Upper lobe of right lung (tissue), 1 donor: Measurements from ENCODE around the gene MYO18A. TPM values are rescaled to one million over a fixed set of nuclear protein-coding genes. Genes with fewer than 3 reads are reported as not detected.
A peak's percentile ranks its signal among the peaks of the same experiment; 100 is the strongest.

ENCODE experiments used
- ATAC-seq: fragments of 200-7000 bp; cut with Tn5 transposase; one replicate; pipeline ENCODE4 v1.9.1; 2020; ENCODE audit warnings: mild to moderate bottlenecking, moderate library complexity
- DNase-seq: peaks from one replicate; pipeline ENCODE4 v3.0.0-alpha.2; 2020
- H3K27ac ChIP-seq: fragments of 200-600 bp; one replicate; pipeline ENCODE4 v1.8.0; 2022
- H3K27me3 ChIP-seq: fragments of 200-600 bp; one replicate; pipeline ENCODE4 v1.8.0; 2022; ENCODE audit warnings: mild to moderate bottlenecking
- H3K36me3 ChIP-seq: fragments of 200-600 bp; one replicate; pipeline ENCODE4 v1.8.0; 2022
- H3K4me1 ChIP-seq: fragments of 200-600 bp; one replicate; pipeline ENCODE4 v1.8.0; 2022
- H3K4me3 ChIP-seq: fragments of 200-600 bp; one replicate; pipeline ENCODE4 v1.8.0; 2022; ENCODE audit warnings: mild to moderate bottlenecking
- H3K9me3 ChIP-seq: fragments of 200-600 bp; one replicate; pipeline ENCODE4 v1.8.0; 2022
- intact Hi-C: fragments of 100-400 bp; cut with DNase I; formaldehyde crosslinking; loops from one replicate; pipeline ENCODE4 v1.11.0; 2022
- total RNA-seq: library from RNA; stranded (reverse); fragmentation: NEBNext Ultra II Directional; extraction: Animal tissue kit (Norgen Biotek cat#: 25700); gene quantifications from one replicate; pipeline ENCODE4 v1.2.1, GENCODE V29; 2021
- TF ChIP-seq, protein P1 (sequence below): fragments of 200-600 bp; IDR thresholded peaks from one replicate; pipeline ENCODE4 v1.8.0; 2022; ENCODE audit warnings: antibody characterized with exemption
- donor health status: DM: no; HTN: yes; CAD: no; lungs with severe emphysema.

The MYO18A gene
- total RNA-seq, 1 donor from 2014 or later: 51.0 TPM

DNA sequence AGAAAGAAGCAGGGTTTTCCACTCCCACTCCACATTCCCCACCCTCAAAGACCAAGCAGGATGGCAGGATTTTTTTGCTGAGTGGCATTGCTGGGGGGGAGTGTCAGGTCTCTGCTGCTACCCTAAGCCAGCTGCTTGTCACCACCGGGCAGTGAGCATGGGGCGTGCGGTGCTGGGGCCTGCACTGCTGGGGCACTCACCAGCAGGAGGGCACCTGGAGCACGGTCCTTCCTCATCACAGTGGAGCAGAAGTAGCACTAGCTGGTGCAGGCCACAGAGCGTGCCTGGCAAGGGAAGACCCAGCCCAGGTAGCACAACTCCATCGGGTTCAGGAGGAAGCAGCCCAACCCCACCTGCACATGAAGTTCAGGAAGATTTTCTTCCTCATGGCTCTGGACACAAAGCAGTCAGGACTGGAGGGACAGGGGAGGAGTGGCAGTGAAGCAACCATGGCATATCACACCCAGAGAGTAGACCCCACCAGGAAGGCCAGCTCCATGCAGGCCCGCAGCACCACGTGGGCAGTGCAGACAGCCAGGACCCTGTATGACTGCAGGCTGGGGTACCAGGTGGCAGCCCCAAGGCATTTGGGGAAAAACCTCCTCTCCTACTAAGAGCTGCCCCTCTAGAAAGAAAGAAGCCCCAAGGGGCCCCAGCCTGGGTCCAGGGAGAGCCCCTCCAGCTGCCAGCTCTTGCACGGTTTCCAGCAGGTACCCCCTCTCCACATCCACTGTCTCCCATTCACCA lies 16.7 kb upstream of the MYO18A start:
- TF ChIP-seq, protein P1, sequence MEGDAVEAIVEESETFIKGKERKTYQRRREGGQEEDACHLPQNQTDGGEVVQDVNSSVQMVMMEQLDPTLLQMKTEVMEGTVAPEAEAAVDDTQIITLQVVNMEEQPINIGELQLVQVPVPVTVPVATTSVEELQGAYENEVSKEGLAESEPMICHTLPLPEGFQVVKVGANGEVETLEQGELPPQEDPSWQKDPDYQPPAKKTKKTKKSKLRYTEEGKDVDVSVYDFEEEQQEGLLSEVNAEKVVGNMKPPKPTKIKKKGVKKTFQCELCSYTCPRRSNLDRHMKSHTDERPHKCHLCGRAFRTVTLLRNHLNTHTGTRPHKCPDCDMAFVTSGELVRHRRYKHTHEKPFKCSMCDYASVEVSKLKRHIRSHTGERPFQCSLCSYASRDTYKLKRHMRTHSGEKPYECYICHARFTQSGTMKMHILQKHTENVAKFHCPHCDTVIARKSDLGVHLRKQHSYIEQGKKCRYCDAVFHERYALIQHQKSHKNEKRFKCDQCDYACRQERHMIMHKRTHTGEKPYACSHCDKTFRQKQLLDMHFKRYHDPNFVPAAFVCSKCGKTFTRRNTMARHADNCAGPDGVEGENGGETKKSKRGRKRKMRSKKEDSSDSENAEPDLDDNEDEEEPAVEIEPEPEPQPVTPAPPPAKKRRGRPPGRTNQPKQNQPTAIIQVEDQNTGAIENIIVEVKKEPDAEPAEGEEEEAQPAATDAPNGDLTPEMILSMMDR: no peak
- no peaks in the 10 kb centered on the region for H3K9me3 ChIP-seq
- ATAC-seq: peak; percentile 39
- H3K36me3 ChIP-seq: no peaks in the 10 kb centered on the region
- no peaks in the 10 kb centered on the region for H3K4me1 ChIP-seq
- no peak overlapping the region for H3K27ac ChIP-seq
- intact Hi-C loops: no loop called here
- no peak overlapping the region for H3K4me3 ChIP-seq
- no peaks in the 10 kb centered on the region for H3K27me3 ChIP-seq
- no peak for DNase-seq

DNA sequence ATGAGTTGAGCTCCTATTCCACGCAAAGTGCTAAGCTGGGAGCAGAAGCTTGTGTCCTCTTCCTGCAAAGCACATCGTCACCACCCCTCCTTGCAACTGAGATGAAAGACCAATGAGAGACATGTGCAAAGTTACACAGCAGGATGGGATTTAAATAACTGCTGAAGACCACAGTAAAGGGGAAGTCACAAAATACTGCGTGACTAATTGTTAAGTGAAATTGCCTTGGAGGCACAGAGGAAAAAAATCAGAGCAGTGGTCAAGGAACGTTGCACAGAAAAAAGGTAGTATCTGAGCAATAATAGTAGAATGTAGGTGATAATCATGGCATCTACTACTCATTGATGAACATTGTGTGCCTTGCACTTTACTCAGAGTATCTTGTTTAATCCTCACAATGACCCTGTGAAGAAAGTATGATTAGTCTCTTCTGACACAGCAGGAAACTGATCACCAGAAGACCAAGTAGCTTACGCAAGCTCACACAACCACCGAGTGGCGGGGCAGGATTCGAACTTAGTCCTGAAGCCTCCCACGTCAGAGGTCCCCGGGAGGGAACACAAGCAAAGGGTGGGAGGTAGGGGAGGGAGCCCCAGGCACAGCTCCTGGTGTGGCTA lies 15.4 kb upstream of the MYO18A start:
- intact Hi-C loops: no loop called here
- TF ChIP-seq, protein P1: no peak
- H3K4me1 ChIP-seq: no peaks in the 10 kb centered on the region
- DNase-seq (no peak), ATAC-seq (peak; percentile 82)
- H3K36me3 ChIP-seq: no peaks in the 10 kb centered on the region
- peak overlapping the region; percentile 47 for H3K27ac ChIP-seq
- H3K27me3 ChIP-seq: no peaks in the 10 kb centered on the region
- H3K9me3 ChIP-seq: no peaks in the 10 kb centered on the region
- no peak overlapping the region for H3K4me3 ChIP-seq

DNA sequence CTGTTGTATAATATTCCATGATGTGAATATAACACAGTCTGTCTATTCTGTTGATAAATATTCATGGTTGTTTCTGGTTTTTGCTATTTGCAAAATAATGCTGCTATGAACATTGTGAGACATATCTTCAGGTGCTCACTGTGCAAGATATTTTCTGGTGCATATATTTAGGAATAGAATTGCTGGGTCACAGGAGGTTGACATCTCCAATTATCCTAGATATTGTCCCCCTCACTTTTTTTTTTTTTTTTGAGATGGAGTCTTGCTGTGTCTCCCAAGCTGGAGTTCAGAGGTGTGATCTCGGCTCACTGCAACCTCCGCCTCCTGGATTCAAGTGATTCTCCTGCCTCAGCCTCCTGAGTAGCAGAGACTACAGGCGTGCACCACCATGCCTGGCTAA lies 14.5 kb upstream of the MYO18A start:
- Histone ChIP-seq H3K4me1 (no peaks in the 10 kb centered on the region), H3K36me3 (no peaks in the 10 kb centered on the region), H3K27ac (no peak overlapping the region), H3K4me3 (no peak overlapping the region), H3K27me3 (no peaks in the 10 kb centered on the region), H3K9me3 (no peaks in the 10 kb centered on the region)
- DNase-seq (no peak), ATAC-seq (no peak)
- intact Hi-C loops: no loop called here
- TF ChIP-seq, protein P1: no peak

DNA sequence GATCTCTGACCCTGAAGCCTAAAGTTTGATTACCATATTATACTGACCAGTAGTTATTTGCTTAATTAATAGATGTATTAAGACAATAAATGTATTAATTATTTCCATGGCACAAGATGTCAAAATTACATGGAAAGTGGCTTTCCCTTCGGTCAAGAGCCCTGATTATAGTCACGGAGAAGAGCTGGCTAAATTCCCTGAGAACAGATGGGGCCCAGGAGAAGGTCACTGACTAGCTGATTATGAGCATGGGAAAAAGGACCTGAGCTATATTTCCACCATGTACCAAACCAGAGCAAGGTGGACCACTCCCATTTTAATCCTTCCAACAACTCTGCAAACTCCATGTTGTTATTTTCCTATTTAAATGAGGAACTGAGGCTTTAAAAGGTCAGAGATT lies 12.9 kb upstream of the MYO18A start:
- no peaks in the 10 kb centered on the region for H3K4me1 ChIP-seq
- no peak for DNase-seq
- TF ChIP-seq, protein P1: no peak
- H3K9me3 ChIP-seq: no peaks in the 10 kb centered on the region
- ATAC-seq: no peak
- intact Hi-C loops: no loop called here
- no peak overlapping the region for H3K27ac ChIP-seq
- H3K27me3 ChIP-seq: no peaks in the 10 kb centered on the region
- no peak overlapping the region for H3K4me3 ChIP-seq
- H3K36me3 ChIP-seq: no peaks in the 10 kb centered on the region

DNA sequence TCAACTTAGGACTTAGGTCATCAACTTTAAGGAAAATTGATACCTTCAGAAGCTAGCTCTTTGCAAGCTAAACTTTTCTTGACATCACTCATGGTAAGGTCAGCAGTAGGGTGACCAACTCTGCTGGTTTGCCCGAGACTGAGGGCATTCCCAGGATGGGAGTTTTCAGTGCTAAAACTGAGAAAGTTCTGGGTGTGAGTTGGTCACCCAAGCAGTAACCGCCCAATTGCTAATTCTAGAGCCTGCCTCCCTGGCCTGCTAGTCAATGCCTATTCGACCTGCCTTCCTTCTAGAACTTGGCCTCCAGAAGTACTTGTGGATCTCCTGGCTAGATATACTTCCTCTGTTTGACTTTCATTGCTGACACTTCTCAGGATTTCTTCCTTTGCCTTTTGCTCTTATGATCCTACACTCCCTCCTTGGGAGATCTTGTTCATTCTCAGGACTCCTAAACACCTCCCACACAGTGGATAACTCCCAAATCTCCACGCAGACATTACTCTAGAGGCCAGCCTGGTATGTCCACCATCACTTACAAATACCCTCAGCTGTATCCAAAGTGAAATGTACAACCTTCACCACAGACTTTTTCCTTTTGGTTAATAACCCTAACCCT lies 10.5 kb upstream of the MYO18A start:
- Histone ChIP-seq H3K4me1 (no peaks in the 10 kb centered on the region), H3K9me3 (no peaks in the 10 kb centered on the region), H3K4me3 (no peak overlapping the region), H3K36me3 (no peaks in the 10 kb centered on the region), H3K27ac (no peak overlapping the region), H3K27me3 (no peaks in the 10 kb centered on the region)
- ATAC-seq (no peak), DNase-seq (no peak)
- intact Hi-C loops: no loop called here
- TF ChIP-seq, protein P1: no peak
